B cell (primary cell): ENCODE results near the gene MTERF4.

Experiments
- CTCF ChIP-seq: fragments of 200-600 bp; IDR thresholded peaks from one replicate; pipeline ENCODE4 v1.8.0; 2022; ENCODE audit warnings: antibody characterized with exemption, mild to moderate bottlenecking
- EZH2 ChIP-seq: IDR thresholded peaks from 2 replicates; pipeline ENCODE4 v1.6.1; 2012; ENCODE audit warnings: borderline replicate concordance, low read depth, mild to moderate bottlenecking, moderate library complexity, low read length; ENCODE audit not compliant: insufficient read depth, poor library complexity, severe bottlenecking

DNA sequence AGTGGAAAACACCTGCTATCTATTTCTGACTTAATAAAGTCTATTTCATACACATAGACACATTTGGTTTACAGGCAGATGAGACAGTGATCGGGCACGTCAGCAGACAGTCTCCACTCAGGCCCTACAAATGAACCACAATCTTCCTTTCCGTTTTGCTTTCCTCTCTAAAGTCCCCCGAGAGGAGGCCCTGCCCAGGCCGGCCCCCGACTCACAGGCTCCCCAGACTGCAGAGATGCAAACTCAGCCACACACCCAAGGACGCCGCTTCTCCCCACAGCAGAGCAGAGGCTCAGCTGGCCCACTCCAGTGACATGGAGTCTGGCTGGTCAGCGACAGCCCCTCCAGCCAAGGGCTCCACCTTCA, 9.3 kb upstream of the MTERF4 start:
- TF ChIP-seq CTCF (no peak), EZH2 (no peak)
